Central memory CD4-positive, alpha-beta T cell (primary cell): ENCODE results near the gene TASL.
"Not testable (repeated sequence)": the region's sequence is repeated elsewhere in the genome, so short reads cannot be mapped to it uniquely, and the experiment has no call there.

Experiments used
- DNase-seq: peaks from one replicate; pipeline ENCODE4 v3.0.0; 2022
- total RNA-seq, 3 experiments: gene quantifications; one replicate each; lab custom pipeline; 2026; lab: John Stamatoyannopoulos, UW

The TASL gene, protein sequence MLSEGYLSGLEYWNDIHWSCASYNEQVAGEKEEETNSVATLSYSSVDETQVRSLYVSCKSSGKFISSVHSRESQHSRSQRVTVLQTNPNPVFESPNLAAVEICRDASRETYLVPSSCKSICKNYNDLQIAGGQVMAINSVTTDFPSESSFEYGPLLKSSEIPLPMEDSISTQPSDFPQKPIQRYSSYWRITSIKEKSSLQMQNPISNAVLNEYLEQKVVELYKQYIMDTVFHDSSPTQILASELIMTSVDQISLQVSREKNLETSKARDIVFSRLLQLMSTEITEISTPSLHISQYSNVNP
- total RNA-seq = 1.7 to 4.8 (median 2.5) reads per million in 3 experiments

GRCh38 chrX:30577362-30577991 is at the start of gene TASL:
Gene TASL (minus strand): TSS chrX:30577766. CDS start chrX:30560355, 17,411 bp downstream.
- peak; percentile 41 for DNase-seq

GRCh38 chrX:30626402-30626801 is 48.8 kb upstream of the TASL start:
- no peak for DNase-seq

- no peak for DNase-seq
These were observed 44.8 kb upstream of the TASL start for GRCh38 chrX:30622361-30622760.

DNA sequence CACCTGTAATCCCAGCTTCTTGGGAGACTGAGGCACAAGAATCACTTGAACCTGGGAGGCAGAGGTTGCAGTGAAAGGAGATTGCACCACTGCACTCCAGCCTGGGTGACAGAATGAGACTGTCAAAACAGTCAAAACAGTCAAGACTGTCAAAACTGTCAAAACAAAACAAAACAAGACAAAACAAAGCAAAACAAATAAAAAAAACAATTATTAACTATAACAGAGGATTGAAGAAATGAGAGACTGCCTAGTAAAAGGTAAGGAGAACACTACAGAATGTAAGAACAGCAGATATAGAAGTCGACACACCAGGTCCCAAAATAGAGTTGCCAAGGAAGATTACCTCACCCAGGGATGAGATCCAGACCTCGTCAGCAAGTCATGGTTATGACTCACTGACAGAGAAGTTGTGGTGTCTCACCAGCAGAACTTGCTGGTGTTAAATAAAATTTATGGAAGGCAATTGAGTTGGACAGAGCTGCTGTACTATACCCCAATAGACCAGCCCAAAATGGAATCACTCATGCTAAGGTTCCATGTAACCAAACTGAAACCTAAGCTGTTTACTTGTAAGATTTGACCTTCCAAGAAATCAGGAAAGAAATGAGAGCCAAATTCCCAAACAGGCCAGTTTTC is 43.5 kb upstream of the TASL start:
- no peak for DNase-seq

DNA sequence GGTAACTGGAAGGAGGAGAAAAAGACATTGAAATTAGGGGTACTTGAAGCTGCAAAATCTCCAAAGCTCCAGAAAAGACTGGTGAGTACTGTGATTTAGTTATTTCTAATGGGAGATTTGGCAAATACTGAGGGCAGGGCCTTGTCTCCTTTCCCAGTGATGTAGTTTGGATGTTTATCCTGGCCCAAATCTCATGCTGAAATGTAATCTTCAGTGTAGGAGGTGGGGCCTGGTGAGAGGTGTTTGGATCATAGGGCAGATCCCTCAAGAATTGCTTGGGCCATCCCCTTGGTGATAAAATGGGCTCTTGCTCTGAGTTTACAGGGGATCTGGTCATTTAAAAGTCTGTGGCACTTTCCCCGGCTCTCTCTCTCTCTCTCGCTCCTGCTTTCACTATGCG is 42.6 kb upstream of the TASL start:
- no peak for DNase-seq

- DNase-seq = no peak
These were observed 40.7 kb upstream of the TASL start for GRCh38 chrX:30618160-30618765.

GRCh38 chrX:30615229-30615628 is 37.7 kb upstream of the TASL start:
- DNase-seq = no peak

DNA sequence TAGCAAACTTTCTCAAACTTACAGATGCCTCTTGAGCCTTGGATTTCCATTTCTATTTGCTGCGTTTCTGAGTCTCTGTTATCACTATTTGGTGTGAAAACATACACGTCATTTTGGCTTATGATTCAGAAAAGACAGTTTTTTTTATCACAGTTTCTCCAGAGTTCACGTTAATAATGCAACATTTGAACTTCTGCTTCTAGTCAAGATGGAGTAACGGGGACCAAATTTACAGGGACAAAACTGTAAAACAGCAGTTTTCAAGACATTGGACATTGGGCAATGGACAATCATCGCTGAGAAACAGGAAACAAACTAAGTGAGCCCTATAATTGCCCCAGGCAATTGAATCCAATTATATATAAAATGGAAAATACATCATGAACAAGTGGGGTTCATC is 36.2 kb upstream of the TASL start:
- no peak for DNase-seq

DNA sequence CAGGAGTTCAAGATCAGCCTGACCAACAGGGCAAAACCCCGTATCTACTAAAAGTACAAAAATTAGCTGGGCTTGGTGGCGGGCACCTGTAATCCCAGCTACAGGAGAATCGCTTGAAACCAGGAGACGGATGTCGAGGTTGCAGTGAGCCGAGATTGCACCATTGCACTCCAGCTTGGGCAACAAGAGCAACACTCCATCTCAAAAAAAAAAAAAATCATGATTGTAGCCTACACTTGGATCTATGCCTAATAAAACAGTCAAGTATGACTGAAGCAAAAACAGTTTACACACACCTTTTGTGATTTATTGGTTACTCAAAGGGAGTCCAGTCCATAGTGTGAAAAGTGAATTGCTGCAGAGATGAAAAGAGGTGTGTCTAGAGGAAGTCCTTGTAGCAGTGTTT is 34.7 kb upstream of the TASL start:
- DNase-seq = no peak

DNA sequence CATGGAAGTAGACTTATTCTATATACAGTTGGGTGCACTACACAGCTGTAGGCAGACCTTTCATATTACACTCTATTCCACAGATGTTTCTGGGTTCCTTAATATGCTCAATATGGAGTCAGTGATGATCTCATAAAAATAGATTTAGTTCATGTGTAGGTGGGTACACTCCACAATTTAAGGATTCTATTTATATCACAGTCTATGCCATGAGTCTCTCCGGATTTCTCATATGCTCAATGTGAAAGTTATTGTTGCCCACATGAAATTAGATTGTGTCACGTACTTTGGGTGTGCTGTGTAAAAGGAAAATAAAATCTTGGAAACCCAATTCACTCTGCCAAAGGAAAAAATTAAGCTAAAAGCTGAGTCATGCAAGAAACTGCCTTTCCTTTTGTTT is 32.5 kb upstream of the TASL start:
- no peak for DNase-seq

DNA sequence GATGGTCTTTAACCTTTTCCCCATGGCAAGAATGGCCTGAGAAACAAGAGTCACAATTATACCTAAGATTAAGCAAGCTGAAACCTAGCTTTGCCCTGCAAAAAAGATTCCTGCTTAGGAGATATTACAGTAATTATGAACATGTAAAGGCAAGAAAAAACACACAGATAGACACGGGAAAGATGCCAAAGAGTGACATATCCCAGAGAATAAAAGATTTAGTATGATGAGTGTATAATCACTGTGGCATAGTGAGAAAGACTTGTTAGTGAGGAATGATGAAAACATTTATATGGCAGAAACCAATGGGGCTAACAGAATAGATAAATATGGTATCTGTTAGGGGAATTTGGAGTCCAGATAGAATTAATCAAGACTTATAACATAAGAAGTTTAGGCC is 29.6 kb upstream of the TASL start:
- no peak for DNase-seq

DNA sequence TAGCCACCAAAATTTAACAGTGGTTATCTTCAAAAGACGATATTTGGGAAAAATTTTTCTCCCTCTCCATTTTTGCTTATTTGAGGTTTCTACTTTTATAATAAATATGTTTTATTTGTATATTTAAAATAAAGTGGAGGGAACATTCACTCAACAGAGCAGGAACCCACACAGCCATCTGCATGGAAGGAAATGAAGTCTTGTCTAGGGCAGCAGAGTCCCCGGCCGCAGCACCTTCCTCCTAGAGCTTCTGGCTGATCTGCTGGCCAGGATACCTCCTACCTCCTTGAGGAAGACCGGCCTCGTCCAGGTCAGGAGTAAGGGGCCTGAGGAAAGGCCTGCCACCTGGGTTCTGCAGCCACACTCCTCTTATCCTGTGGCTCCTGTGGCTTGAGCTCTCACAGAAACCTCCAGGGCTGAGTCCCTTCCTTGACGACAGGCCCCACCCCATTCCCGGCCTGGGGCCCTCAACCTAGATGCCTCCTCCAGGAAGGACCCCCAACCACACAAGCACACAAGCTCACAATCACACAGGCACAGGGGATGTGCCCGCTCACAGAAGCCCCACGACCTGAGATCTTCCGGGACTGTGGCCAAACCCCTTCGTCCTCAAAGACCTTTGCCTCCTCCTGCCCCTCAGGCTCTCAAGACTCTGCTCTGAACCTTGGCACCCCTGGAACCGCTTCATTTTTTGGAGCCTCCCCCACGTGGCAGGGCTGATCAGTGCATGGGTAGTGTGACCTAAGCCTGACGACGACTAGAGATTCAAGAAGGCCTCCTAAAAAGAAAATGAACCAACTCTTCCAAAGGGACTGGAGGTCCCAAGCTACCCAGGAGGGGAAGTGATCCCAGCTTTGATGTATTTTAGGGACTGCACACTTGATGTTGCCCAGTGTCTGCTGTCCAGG is 23.0 kb upstream of the TASL start:
- not testable (repeated sequence) for DNase-seq

GRCh38 chrX:30597216-30598012 is 19.8 kb upstream of the TASL start:
- DNase-seq = no peak

DNA sequence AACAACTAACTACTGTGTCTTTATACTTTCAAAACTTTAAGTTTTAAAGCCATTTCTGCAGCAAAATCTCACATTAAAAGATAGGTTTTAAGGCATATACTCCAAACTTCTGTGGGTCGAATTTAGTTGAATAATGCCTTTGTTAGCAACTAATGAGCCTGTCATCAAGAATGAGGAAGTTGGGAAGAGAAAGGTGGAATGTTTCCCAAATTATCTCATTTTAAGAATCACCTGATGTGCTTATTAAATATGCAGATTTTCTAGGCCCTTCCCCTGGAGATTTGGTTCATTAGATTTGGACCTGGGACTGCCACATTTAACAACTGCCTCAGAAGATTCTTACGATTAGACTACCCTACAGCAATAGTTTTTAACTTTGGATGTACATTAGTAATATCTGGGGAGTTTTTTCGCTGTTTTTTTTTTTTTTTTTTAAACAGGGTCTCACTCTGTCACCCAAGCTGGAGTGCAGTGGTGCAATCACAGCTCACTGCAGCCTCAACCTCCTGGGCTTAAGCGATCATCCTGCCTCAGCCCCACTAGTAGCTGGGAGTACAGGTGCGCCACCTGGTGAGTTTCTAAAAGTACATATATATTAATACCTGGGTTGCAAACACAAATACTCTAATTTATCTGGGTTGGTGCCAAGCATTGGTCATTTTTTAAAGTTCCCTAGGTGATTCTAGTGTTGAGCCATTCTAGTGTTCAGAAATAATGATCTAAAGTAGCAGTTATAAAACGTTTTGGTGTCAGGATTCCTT is 16.1 kb upstream of the TASL start:
- DNase-seq = no peak

- no peak for DNase-seq
These were observed 15.3 kb upstream of the TASL start for GRCh38 chrX:30592831-30593230.

- DNase-seq = no peak
These were observed 12.8 kb upstream of the TASL start for GRCh38 chrX:30590368-30590767.

DNA sequence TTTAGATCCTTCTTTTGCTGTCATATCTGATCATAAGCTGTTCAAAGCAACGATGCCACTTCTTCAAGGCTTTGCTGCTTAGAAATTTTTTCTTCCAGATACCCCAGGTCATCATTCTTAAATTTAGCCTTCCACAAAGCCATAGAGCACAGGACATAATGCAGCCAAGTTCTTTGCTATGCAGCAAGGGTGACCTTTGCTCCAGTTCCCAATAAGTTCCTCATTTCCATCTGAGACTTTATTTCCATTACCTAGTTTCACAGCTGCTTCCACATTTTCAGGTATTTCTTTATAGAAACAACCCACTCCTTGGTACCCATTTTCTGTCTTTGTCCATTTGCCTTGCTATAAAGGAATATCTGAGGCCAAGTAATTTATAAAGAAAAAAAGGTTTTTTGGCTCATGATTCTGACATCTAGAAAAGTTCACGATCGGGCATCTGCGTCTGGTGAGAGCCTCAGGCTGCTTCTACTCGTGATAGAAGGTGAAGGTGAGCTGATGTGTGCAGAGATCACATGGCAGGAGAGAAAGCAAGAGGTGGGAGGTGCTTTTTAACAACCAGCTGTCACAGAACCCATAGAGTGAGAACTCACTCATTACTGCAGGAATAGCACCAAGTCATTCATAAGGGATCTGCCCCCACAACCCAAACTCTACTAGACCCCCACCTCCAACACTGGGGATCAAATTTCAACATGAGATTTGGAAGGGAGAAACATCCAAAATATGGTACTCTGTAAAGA is 11.8 kb upstream of the TASL start:
- DNase-seq = no peak

DNA sequence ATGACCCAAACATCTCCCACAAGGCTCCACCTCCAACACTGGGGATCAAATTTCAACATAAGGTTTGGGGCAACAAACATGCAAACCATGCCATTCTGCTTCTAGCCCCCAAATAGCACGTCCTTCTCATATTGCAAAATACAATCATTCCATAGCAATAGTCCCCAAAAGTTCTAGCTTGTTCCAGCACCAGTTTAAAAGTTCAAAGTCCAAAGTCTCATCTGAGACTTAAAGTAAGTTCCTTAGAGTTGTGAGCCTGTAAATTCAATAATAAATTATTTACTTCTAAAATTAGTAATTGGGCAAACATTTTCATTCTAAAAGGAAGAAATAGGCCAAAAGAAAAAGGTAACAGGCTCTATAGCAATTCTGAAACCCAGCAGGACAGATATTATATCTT is 8.9 kb upstream of the TASL start:
- DNase-seq = no peak

DNA sequence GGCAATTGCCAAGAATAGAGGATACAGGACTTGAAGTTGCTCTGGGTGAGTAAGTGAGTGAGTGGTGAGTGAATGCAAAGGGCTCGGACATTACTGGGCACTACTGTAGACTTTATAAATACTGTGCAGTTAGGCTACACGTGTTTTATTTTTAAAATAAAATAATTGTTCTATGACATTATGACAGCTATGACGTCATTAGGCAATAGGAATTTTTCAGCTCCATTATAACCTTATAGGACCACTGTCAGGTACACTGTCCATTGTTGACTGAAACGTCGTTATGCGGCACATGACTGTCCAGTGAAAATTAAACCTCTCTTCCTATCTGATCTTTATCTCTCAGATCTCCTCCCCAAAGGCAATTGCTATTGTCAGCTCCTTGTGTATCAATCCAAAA is 5.1 kb upstream of the TASL start:
- no peak for DNase-seq

DNA sequence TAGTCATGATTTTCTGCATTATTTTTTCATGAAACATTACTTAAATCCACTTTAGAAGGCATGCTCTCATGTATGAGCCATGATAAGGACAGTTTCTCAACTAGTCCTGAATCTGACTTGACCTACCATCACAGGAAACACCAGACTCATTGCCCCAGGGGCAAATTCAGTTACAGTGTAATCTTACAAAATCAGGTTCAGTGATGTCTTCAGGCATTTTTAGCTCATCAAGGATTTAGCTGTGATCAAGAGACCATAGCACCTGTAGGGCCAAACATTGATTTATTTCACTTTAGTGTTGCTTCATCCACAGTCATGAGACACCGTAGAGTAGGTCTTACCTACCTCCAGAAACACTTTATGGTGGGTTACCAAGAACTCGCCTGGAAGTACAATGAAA is 3.1 kb upstream of the TASL start:
- DNase-seq = no peak
